Activated T-helper 1 cell treated with anti-CD3 and anti-CD28 coated beads, Interleukin-2, amount 50 U/mL, for 16 hours (primary cell): ENCODE measurements around the gene CDNF.

Source experiments
- DNase-seq, 2 donors: peaks; one replicate each; pipeline ENCODE4 v3.0.0-alpha.2; 2020; ENCODE audit warnings: low read depth in 1 of 2, low spot score in 1 of 2

CDNF gene

GRCh38 chr10:14800397-14800796 lies 37.4 kb downstream of the CDNF start:
- DNase-seq = no peak

- no peak for DNase-seq
These were observed 39.2 kb downstream of the CDNF start for GRCh38 chr10:14798636-14799035.

- DNase-seq = no peak
These were observed 49.9 kb downstream of the CDNF start for GRCh38 chr10:14787938-14788337.

- DNase-seq = no peak
These were observed 53.3 kb downstream of the CDNF start for GRCh38 chr10:14784459-14785055.

GRCh38 chr10:14782691-14783363 lies 55.0 kb downstream of the CDNF start:
- DNase-seq = no peak

GRCh38 chr10:14781763-14782162 lies 56.1 kb downstream of the CDNF start:
- no peak for DNase-seq

- no peak for DNase-seq
These were observed 58.7 kb downstream of the CDNF start for GRCh38 chr10:14779001-14779651.

GRCh38 chr10:14776546-14776945 lies 61.3 kb downstream of the CDNF start:
- DNase-seq = no peak

- DNase-seq = no peak
These were observed 62.2 kb downstream of the CDNF start for GRCh38 chr10:14775656-14776055.

GRCh38 chr10:14774797-14775196 lies 63.0 kb downstream of the CDNF start, which contains the start of gene FAM107B:
Gene FAM107B (minus strand): TSS chr10:14774897. CDS start chr10:14774663, 234 bp downstream.
- DNase-seq = no peak

- DNase-seq = no peak
These were observed 63.6 kb downstream of the CDNF start for GRCh38 chr10:14774214-14774580.

GRCh38 chr10:14773551-14774213 lies 64.2 kb downstream of the CDNF start:
- DNase-seq = no peak

- DNase-seq = no peak
These were observed 65.4 kb downstream of the CDNF start for GRCh38 chr10:14772399-14772798.

GRCh38 chr10:14770927-14771326 lies 66.9 kb downstream of the CDNF start:
- no peak for DNase-seq
